HG03469 (cell line): ENCODE data around the gene GRIK3.

Experiments used
- ATAC-seq: cut with Tn5 transposase; IDR thresholded peaks from one replicate; pipeline ENCODE4 v1.9.1; 2021; ENCODE audit warnings: mild to moderate bottlenecking, moderate library complexity, moderate number of reproducible peaks; ENCODE audit not compliant: unreplicated experiment

The GRIK3 gene

DNA sequence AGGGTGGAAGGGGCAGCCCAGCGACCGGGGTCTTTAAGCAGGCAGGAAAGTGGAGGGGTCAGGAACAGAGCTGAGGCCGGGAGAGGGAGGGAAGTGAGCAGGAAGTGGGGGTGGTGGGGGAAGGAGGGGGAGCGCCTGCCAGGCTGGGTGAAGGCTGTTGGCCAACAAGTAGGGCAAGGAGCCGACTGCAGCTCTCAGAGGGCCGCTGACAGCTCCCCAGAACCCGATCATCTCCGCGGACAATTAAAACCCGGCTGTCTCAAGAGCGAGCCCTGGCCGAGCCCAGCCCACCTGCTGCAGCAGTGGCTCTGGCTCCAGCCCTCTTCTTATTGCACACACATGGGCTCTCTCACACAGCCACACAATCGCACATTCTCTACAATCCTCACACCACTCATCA lies 51.6 kb downstream of the GRIK3 start:
- no peak for ATAC-seq

DNA sequence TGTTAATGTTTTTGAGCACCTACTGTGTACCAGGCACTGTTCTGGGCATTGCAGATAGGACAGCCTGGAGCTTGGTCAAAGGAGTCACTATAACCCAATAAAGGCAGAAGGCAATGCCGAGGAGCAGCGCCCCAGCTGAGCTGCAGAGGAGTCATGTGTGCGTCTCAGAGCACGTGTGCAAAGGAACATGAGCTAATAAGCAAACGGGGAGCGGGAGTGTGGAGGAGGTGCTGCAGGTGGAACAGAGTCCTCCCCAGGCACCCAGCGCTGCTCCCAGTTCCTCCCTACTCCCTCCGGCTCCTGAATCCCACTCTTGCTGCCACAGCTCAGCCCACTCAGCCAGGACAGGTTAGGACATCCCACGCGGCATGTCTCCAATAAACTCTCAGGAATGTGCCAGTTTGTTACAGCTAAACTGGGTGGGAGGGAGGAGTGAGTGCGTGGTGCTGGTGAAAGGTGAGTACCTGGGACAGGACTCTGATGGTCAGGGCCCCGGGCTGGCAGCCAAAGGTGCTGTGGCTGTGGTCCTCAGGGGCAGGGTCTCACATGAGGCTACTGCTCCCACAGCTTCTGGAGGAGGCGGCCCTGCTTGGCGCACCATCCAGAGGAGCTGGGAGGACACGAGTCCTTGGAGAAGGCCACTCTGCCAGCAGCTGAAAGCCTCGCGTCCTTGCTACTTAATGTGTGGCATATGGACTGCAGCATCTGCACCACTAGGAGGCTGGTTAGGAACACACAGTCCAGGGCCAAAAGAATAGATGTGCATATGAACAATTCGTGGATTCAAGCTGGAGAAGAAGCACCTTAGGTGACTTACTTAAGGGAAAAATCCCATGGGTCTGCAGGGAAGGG lies 52.3 kb downstream of the GRIK3 start:
- no peak for ATAC-seq

DNA sequence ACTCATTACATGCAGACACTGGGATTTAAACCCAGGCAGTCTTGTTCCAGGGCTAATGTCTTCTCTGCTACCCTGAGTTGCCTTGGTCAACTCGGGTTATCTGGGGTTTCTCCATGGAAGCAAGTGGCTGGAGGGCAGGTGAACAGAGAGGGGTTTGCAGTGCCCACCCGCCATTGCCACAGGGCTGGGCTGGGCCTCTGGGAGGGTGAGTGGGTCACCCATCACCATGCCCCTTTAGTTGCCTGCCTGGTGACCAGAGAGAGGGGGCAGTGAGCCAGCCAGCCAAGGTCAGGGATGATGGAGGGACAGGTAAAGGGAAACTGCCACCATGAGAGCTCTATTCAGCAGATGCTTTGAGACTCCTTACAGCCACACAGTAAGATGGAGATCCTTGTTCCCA lies 53.2 kb downstream of the GRIK3 start:
- no peak for ATAC-seq

DNA sequence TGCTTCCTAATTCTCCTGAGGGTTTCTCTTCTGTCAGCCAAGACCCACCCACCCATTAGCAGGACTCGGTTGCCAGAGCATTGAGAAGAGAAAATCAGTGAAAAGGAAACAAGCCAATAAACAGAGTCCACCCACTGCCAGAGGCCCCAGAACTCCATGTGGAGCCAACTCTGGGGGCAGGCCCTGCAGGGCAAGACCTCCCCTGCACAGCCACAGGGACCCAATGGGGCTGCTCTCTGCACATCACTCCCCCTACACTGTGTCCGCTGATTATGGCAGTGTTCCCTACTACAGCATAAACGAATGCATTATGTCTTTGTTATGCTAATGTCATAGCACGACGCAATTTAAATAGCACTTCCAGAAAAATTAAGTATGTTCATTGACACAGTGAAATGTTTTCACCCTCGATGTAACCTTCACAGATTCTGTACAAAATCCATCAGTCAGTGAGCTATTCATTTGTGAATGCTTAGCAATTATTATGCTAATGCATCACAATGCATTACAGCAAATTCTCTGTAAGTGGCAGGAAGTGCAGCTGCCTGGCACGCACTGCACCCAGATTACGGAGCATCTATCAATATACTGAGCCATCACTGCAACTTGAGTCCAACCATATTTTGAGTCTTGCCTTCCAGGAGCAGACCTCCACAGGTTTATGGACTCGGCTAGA lies 56.4 kb downstream of the GRIK3 start:
- ATAC-seq: no peak

DNA sequence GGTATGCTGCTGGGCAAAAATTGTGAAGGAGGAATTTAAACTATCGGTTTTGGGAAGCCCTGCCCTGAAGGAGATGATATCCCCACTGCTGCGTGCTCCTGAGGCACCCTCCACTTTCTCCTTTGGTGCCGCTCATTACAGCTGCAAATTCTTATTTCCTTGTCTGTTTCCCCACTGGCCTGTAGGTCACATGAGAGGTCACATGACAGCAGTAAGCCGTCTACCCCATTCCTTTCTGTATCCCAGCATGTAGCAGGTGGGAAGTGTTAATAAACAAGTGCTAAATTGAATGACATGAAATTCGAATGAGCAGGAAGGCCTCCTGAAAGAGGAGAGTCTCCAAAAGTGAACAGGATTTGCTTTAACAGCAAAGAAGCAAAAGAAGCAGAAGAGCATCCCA lies 58.7 kb downstream of the GRIK3 start:
- no peak for ATAC-seq

DNA sequence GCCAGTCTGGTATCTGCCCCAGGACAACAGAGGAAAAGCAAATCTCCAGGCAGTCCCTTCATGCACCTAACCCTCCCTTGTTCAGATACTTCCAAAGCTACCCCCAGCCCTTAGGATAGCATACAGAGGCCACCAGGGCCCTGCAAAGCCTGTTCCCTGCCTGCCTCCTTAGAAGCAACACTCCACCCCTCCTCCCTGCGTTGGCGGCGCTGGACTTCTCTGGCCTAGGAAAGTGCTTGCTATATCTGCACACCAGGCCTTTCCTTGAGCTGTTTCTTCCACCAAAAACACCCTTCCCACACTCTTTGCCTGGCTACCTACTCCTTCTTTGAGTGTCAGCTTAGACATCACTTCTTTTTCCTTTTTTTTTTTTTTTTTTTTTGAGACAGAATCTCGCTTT lies 61.3 kb downstream of the GRIK3 start:
- ATAC-seq: no peak

DNA sequence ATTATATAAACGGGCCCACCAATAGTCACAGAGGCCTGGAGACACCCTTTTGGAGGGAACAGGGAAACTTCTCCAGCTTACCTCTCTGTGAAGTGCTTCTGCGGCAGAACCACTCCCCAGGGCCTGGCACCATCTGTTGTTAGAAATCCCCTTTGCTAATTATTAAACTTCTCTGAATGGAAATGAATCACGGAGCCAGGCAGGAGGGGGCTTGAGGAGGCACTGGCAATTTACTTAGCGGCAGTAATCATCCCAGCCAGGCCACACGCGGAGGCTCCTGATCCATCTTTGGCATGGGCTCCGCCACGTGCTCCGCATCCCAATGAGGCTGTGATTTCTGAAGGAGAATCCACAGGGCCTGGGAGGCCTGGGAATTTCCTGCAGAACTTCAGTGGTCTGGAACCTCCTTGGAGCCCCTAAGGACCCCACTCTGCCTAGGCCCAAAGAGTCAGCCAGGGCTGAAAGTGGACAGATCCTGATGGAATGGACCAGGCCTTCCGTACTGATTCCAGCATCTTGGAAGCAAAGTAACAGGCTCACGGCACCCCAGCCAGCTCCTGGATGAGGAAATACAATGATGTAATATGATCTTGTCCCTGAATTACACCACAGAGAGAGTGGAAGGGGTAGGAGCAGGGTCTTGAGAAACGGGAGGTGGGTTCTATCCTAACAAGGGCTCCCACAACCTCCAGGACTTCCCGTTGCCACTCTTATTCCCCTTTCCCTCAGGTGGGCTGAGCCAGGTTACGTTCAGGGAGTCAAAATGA lies 62.3 kb downstream of the GRIK3 start:
- ATAC-seq: no peak

DNA sequence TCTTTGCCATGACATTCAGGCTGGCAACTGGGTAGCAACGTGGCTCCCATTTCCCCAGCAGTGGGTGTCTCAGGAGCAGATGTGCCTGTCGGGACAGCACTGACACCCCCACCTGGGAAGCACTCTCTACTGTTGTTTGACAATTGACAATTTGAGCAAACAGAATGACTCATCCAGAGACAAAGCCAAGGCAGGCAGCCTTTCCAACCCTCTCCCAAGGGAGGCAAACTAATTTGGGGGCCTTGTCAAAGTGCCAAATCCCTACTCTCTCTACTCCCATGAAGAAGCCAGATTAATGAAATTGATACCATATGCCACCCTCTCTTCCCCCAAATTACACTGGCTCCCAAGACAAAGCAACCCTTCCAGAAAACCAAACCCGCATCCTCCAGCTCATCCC lies 65.6 kb downstream of the GRIK3 start:
- ATAC-seq: no peak

DNA sequence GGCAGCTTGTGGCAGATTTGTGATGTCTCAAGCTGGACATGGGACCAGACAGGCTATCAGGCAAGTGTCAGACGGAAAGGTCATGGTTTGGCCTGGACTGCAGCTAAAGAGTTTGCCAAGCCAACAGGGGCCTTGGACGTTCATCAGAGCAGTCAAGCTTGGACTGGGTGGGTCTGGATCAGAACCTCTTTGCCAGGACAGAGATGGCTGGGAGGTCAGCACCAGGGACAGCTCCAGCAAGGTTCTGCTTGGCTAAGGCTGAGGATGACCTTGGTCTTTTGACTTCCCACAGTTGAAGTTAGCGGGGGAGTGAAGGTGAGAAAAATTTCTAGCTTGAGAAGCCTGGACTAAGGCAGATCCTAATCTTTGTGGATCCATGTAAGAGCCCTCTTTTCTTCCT lies 68.1 kb downstream of the GRIK3 start:
- ATAC-seq: no peak

DNA sequence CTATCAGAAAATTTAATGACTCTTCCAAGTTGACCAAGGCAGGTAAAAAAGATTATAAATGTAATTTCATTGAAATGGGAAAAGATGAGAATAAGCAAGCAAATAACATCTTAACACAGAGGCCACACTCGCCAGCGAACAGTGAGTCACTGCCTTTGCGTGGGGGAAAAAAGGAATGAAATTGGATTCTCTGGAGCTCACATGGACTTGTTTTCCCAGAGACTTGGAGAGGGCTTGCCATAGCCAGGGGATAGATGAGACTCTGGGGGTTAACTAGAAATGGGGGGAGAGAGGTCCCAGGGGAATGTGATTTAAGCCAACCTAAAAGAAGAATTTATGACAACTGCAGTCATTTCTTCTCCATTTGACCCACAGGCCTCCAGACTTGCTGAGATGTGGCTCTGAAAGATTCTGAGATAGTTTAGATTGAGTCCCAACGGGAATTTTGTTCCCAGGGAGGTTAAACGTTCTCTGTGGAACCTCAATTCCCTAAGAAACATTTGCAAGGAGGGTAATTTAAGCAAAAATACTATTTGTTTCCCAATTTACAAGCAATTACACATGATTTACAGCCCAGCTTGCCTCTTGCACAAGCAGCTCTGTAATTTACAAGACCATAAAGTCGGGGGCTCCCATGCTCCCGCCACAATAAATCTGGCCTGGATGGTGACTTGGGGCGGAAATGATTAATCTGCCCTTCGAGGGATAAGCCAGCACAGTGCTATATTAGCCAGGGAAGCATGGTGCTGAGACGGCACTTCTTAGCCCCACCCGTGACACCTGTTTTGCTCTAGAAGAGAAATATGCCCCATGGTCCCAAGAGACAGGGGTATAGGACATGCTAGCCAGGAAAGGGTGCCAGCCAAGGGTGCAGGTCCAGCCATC lies 68.8 kb downstream of the GRIK3 start:
- no peak for ATAC-seq

DNA sequence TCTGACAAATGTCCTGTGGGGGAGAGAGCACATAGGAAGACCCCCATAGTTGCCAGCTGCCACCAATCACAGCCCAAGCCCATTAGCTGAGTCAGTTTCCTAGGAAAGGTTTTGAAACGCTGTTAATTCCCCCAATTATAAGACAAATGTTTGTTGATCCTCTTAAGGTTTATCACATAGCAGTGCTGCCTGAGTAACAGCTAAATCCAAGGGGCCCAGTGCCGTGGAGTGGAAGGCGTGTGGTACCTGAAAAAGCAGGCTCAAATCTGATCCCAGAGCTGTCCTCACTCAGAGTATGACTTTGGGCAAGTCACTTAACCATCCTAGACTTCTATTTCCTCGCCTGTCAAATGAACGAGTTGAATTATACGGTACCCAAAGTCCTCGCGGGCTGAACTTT lies 69.5 kb downstream of the GRIK3 start:
- no peak for ATAC-seq

DNA sequence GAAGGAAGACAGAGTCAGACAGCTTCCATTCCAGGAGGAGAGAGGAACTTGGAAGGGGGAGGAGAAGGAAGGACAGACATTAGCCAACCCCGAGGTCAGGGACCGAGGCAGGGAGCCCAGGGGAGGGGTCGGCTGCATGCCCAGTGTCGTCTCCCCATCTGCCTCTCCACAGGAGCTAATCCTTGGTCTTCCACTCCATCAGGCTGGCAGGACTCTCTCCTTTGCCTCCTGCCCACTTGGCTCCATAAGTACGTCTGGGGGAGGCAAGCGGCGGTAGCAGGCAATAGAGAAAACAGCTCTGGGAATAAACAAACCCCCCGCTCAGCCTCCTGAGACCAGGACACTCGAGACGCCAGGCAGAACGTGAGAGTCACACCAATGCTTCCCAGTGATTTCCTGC lies 71.3 kb downstream of the GRIK3 start:
- ATAC-seq: no peak

DNA sequence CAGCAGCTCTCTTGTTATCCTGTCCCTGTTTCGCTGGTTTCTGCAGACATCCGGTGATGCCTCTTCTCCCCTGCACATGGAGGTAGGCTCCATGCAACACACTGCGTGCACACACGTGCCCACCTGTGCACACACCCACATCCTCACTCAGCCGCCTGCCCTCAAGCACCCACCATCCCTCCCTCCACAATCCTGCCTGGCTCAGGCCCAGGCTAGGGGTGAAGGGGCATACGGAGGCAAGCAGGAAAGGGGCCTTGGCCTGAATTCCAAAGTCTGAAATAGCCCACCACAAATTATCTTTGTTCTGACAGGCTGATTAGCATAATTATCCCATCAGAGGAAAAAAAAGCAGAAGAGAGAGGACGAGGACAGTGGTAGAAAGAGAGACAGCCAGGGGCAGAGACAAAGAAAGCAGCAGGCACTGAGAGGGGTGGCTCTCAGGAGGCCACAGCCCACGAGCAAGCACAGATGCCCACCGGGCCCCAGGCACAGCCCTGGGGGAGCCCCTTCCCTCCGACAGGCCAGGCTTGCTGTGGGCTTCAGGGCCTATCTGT lies 73.2 kb downstream of the GRIK3 start:
- ATAC-seq: no peak

DNA sequence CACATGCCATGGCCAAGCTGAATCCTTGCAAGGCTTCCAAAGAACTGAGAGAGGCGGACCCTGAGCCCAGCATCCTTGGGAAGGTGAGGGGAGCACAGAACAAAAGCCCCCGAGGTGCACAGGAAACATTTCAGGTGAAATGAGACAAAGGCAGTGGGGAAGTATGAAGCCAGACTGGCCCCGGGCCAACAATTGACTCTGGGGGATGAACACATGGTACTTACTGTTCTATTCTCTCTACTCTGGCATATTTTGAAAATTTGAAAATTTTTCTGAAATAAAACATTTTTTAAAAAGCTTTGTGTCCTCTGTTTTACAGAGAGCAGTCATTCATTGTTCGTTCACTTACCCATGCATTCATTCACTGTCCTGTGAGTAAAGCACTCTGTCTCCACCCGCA lies 77.7 kb downstream of the GRIK3 start:
- ATAC-seq: no peak

DNA sequence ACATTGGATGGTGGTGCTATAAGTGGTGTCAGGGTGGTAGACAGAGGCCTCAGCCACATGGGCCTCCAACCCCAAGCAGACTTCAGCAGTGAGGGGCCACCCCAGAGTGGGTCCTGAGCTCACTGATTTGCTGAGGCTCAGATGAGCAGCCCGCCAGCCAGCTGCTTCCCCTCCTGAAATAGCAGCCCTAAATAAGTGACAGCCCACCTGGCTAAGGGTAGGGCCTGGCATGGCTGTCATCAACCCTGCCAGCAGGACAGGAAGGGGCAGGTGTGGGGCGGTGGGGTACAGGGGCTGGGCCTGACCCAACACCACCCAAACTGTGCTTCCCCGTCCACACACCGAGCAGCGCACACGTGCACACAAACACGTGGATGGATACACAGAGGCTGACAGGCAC lies 79.3 kb downstream of the GRIK3 start:
- ATAC-seq: no peak

DNA sequence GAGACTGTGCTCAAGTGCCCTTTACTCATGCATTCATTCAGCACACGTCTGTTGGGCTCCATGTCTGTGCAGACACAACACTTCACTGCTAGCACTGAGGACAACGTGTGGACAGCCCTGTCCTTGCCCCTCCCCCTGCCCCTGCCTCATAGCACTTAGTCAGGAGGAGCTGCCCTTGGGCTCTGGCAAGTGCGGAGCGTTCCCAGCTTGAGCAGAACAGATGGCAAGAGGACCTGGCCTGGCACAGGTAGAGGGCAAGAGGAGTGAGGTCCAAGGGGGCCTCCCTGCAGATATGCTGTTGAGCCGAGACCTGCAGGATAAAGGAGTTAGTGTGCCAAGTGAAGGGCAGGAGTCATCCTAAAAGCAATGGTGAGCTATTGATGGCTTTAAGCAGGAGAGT lies 81.3 kb downstream of the GRIK3 start:
- ATAC-seq: no peak

DNA sequence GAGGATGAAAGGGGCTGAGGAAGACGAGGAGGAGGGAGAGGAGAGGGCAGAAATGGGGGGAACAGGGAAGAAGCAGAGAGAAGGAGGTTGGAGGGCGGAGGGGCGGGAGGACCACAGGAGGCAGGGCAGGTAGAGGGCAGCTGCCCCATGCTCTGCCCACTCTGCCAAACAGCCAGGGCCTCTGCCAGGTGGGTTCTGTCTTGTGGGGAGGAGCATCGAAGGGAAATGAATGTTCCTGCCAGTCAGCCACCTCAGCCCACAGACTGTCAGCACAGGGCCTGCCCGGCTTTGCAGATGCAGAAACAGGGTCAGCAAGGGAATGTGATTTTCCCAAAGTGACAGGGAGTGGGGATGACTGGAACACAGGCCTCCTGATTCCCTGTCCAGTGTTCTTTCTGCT lies 82.6 kb downstream of the GRIK3 start:
- ATAC-seq: no peak

DNA sequence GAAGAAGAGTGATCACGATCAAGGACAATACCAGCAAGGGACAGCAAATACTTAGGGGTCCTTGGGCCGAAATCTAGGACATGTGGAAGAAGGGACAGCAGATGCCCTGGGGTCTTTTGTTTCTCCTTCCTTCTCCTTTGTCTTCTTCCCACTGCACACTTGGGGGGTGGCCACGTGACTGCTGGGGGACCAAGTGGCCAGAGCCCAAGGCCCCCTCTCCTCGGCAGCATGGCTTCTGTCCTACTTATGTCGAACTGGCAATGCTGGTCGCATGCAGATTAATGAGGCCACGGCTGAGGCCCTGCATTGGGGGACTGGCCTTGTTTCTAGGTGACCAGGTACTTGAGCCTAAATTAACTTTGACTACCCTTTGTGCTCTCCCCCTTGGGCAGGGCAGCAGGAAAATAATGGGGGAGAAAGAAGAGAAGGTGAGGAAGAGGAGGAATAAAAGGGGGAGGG lies 83.0 kb downstream of the GRIK3 start:
- ATAC-seq: no peak

DNA sequence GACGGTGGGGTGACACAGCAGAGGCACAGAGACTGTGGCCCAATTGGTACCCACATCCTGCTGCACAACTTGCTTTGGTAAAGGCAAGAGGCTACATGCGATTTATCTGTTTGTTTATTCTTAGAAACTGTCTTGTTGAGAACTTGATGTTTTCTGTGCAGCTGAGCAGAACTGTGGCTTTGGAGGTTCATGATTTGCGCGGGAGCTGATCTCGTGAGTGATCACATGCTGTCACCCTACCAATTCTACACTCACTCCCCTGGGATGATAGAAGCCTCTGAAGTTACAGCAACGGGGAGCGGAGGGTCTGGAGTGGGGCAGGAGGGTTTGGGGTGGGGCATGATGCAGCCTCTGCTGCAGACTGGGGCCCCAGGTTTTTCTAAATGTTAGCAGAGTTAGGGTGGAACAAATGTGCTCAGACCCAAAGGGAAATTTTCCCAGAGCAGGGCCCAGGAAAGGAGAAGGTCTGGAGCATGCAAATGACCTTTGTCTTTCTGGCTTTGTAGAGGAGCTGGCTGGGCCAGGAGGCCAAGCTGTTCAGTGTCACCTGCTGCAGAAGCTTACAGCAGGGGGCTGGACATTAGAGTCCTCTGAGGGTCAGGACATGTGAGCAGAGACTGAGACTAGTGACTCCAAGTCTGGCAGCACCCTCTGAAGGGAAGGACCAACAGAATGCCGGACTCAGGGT lies 83.6 kb downstream of the GRIK3 start:
- no peak for ATAC-seq

DNA sequence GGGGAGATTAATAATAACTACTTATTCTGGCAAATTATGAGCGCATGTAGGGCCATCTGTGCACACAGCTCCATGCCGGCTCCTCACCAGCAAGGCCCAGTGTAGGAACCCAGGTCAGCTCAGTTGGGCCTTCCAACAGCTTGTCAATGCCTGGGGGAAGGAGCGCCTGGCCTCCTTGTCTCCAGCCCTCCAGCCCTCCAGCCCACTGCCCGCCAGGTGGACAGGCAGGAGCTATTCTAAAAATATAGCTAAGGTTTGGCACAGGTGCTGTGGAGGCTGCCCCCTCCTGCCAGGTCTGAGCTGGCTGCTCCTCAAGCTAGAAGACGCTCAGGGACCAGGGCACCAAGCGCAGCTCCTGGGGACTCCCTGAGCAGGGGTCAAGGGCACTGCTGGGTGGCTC lies 85.7 kb downstream of the GRIK3 start:
- ATAC-seq: no peak
